RPMI7951 (cell line): ENCODE measurements around the gene TTC28. TPM values are rescaled to one million over a fixed set of nuclear protein-coding genes. Genes with fewer than 3 reads are reported as not detected.

Experiments used
- DNase-seq: peaks from one replicate; pipeline ENCODE4 v3.0.0-alpha.2; 2012; ENCODE audit warnings: low read depth
- total RNA-seq: library from RNA; depleted of rRNA; stranded (reverse); fragments of >200 nt; shearing (Covaris generic); gene quantifications from 2 replicates; pipeline ENCODE4 v1.2.3, GENCODE V29; 2014

Gene TTC28
- total RNA-seq, 1 experiment from 2014 or later, result 0.96 TPM

GRCh38 chr22:28142361-28142961 is 537.2 kb downstream of the TTC28 start:
- peak; percentile 77 for DNase-seq

DNA sequence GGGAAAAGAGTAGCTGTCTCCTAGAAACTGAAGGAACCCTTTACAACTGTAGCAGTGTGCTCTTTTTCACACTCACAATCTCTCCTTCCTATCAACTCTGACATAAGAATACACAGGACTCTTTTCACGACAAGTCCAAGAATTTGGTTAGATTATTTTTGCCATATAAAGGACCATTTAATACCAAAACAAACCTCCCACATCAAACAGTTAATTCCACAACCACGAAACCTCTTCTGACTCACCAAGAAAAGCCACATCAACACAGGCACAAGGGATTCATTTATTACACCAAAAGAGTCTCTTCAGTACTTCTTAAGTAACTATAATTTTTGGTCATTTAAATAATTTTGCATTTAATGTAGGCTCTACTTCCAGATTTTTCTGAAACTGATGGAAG is 538.0 kb downstream of the TTC28 start:
- DNase-seq, result peak; percentile 80

DNA sequence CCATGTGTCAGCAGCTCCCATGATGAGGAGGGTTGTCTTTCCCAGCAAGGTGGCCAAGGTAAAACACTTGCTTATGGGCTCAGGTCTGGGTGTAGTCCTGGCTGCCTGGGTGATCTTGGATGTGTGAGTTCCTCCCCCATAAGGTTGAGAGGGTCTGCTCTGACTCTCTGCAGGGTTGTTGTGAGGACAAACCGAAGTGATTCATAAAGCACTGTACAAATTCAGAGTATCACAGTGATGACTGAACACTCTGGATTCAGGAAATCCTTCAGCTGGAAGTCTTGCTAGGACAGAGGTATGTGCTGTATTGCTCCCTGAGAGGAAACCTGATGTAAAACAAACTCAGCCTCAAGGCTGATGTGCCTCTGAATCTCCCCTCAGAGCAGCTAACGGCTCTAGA is 539.7 kb downstream of the TTC28 start:
- peak; percentile 38 for DNase-seq

- DNase-seq, result no peak
Observed at GRCh38 chr22:28139516-28139915, 540.1 kb downstream of the TTC28 start.

- DNase-seq, result no peak
Observed at GRCh38 chr22:28137036-28137435, 542.6 kb downstream of the TTC28 start.

- DNase-seq, result no peak
Observed at GRCh38 chr22:28132466-28132865, 547.2 kb downstream of the TTC28 start.

- no peak for DNase-seq
Observed at GRCh38 chr22:28129319-28129962, 550.2 kb downstream of the TTC28 start.

DNA sequence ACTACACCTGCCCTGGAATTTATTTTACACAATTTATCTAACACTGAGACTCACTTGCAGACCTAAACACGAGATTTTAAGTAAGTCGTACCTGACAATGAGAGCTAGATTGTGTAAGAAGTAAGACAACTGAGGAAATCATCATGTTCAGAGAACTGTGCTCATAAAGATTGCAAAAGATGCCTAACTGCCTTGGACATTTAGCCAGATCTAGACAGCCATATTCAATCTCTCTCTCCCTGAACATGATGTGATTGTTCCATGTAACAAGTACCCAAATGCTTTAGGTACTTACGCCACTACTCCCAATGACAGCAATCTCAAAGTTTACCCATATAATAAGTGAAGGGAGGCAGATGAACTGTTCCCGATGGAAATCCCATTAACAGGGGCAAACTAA is 550.8 kb downstream of the TTC28 start:
- DNase-seq, result no peak

DNA sequence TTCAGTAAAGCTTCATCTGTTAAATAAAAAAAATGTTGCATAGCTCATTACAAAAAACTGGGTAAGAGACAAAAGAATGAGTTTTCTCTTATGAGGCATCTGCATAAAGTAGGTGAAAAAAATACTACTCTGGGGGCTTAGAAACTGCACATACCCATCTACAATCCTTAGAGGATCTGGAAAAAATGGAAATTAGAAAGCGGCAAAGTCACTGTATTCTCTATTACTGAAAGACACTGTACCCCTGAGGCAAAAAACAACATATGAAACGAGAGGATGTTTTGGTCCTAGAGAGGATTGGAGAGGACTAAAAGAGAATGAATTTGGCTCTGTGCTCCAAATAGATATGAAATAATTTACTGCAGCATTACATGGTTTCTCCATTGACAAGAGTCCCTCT is 553.8 kb downstream of the TTC28 start:
- no peak for DNase-seq

DNA sequence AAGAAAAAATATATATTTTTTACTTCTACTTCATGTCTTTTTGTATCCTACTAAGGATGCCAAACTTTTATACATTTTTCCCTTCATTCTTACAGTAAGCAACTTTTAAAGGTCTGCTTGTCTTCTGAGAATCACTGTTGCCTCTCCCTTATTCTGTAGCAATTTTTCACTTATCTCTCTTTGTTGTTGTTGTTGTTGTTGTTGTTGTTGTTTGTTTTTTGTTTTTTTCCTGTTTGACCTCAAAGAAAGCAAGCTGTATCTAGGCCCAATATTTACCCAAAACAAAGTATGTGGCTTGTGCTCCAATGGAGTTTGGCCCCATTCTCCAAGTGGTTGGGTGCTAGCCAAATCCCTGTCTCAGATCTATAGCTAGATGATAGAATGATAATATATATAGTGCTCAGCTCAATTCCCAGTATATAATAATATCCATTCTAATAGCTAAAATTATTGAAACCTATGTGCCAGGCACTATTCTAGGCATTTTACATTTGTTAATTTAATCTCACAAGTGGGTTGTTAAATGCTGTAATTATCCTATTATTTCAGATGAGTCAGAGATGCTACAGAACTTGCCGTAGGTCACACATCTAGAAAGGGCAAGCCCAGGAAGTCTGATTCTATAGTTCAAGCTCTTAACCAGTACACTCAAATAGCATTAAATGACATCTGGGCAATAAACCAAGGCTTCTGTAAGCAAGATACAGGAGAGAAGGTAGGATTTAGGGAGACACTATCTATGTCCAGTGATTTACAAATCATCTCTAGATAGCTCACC is 555.5 kb downstream of the TTC28 start:
- DNase-seq, result no peak

DNA sequence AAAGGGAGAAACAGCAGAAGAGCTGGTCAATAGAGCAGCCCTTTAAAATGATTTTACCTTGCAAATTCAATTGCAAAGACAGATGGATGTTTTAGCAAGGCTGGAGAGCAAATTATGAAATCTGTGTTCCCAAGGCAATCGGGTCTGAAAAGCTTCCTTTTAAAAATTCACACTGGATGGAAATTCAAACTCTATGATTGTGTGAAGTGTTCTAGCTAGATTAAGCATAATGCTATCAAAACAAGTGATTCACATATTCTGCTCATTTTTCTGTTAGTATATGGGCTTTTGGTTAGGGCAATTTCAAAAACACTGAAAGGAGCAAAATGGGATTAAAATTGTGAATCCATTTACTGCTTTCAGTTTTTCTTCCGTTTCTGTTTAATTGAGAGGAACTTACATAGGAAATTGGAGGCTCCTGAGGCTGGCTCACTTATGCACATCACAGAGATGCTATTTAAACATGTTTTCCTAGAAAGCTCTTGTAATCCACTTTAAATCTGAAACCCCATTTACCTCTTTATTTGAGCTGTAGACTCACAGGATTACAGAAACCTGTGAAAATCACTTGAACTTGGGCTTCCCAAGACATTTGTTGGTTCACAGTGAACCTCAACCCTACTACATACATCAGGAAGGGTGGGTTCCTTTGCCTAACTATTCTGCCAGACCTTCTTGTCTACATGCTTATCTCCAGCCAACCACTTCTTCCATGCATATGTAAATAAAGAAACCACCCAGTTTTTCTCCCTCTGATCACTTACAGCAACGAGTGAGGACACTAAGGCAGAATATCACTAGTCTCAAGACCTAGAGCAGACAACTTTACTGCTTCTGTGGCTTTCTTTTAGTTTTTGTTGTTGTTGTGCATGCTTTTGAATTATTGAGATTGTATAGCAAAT is 558.7 kb downstream of the TTC28 start:
- DNase-seq, result no peak

- no peak for DNase-seq
Observed at GRCh38 chr22:28118957-28119631, 560.5 kb downstream of the TTC28 start.

- DNase-seq, result peak; percentile 49
Observed at GRCh38 chr22:28116219-28116673, 563.4 kb downstream of the TTC28 start.

GRCh38 chr22:28115426-28115825 is 564.2 kb downstream of the TTC28 start:
- no peak for DNase-seq

GRCh38 chr22:28112548-28113043 is 567.0 kb downstream of the TTC28 start:
- DNase-seq, result peak; percentile 11

GRCh38 chr22:28112190-28112544 is 567.5 kb downstream of the TTC28 start:
- no peak for DNase-seq

GRCh38 chr22:28111501-28112189 is 568.0 kb downstream of the TTC28 start:
- DNase-seq, result no peak

- no peak for DNase-seq
Observed at GRCh38 chr22:28108851-28109250, 570.8 kb downstream of the TTC28 start.

- no peak for DNase-seq
Observed at GRCh38 chr22:28106617-28107016, 573.0 kb downstream of the TTC28 start.

DNA sequence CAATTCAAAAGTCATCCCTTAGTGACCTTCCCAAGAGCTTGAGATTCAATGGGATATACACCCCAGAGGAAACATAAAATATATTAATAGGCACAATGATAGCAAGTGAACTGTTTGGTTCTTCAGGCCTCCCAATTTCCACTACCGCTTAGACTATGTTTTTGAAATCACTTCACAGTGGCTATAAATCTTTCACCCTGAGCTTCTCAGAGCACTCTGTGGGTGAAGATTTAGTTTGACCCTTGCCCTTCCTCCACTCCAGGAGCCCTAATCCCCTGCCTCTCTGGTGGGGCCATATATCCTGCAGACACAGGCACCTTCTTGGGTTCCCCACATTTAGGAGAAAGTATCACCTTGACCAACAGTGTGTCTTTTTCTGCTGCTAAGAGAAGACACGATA is 573.7 kb downstream of the TTC28 start:
- no peak for DNase-seq

DNA sequence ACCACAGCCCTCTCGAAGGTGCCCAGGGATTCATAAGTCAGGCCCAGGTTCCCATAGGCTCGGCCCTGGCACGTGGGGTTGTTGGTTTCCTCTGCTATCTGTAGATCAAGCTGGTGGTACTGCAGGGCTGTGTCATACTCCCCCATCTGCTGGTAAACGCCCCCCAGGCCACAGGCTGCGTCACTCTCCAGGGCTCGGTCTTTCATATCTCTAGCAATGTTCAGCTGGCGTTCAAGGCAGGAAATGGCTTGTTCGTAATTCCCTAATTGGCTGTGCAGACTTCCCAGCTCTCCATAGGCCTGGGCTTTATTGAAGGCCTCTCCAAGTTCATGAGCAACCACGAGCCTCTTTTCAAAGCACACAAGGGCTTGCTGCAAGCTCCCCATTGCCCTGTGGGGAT is 574.2 kb downstream of the TTC28 start:
- DNase-seq, result no peak
